ENCODE measurements around the gene FRS2. TPM values are rescaled to one million over a fixed set of nuclear protein-coding genes. Genes with fewer than 3 reads are reported as not detected.

FRS2 gene
- total RNA-seq, 4 donors from 2014 or later, result 52.0 to 79.0 (median 61.0) TPM

GRCh38 chr12:69515394-69515930 is 45.3 kb downstream of the FRS2 start:
- Histone ChIP-seq H3K27ac (no peak overlapping the region), H3K4me1 (peaks cover 7 to 38% of the 10 kb centered on the region in 2 donors), H3K4me3 (replicated peaks in 1 of 3) (no peak overlapping the region), H3K27me3 (no peaks in the 10 kb centered on the region), H3K9me3 (no peaks in the 10 kb centered on the region), H3K36me3 (no peaks in the 10 kb centered on the region)
- 59 to 65% methylated on average over 5 of the region's 5 CpGs for WGBS, 2 donors
- no peak for DNase-seq
- intact Hi-C loops (cut with DNase I), result no loop called here
- no peak for TF ChIP-seq POLR2A (IDR thresholded peaks at IDR 0.05)
- TF ChIP-seq, protein P1, sequence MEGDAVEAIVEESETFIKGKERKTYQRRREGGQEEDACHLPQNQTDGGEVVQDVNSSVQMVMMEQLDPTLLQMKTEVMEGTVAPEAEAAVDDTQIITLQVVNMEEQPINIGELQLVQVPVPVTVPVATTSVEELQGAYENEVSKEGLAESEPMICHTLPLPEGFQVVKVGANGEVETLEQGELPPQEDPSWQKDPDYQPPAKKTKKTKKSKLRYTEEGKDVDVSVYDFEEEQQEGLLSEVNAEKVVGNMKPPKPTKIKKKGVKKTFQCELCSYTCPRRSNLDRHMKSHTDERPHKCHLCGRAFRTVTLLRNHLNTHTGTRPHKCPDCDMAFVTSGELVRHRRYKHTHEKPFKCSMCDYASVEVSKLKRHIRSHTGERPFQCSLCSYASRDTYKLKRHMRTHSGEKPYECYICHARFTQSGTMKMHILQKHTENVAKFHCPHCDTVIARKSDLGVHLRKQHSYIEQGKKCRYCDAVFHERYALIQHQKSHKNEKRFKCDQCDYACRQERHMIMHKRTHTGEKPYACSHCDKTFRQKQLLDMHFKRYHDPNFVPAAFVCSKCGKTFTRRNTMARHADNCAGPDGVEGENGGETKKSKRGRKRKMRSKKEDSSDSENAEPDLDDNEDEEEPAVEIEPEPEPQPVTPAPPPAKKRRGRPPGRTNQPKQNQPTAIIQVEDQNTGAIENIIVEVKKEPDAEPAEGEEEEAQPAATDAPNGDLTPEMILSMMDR (IDR thresholded peaks at IDR 0.05), result no peak

- no peaks in the 10 kb centered on the region for H3K27me3 ChIP-seq
- WGBS, 2 donors, result 82 to 92% methylated on average over 2 of the region's 2 CpGs
- H3K4me1 ChIP-seq, result peaks cover 0 to 26% of the 10 kb centered on the region in 2 donors
- no peaks in the 10 kb centered on the region for H3K9me3 ChIP-seq
- no peak for DNase-seq
- TF ChIP-seq, protein P1 (IDR thresholded peaks at IDR 0.05), result no peak
- no peak for TF ChIP-seq POLR2A (IDR thresholded peaks at IDR 0.05)
- no peak overlapping the region for H3K4me3 ChIP-seq (replicated peaks in 1 of 3)
- intact Hi-C loops (cut with DNase I), result no loop called here
- no peak overlapping the region for H3K27ac ChIP-seq
- H3K36me3 ChIP-seq, result no peaks in the 10 kb centered on the region
Measured at GRCh38 chr12:69516950-69517349, 46.8 kb downstream of the FRS2 start.

DNA sequence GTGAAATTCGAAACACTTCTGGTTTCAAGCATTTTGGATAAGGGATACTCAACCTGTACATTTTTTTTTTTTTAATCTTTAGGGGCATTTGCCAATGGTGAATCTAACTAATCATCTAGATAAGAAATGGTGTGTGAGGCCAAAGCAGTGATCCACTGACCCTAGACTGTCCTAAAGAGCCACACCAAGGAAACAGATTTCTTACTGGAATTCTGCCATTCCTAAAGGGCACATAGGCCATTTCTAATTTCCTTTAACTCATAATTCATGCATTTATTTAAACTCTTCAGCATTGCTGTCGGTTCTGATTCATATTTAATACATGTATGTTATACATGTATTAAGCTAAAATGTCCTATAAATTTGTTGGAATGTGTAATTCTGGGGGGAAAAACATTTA is 47.2 kb downstream of the FRS2 start:
- no peak overlapping the region for H3K4me3 ChIP-seq (replicated peaks in 1 of 3)
- TF ChIP-seq POLR2A (IDR thresholded peaks at IDR 0.05), result no peak
- TF ChIP-seq, protein P1 (IDR thresholded peaks at IDR 0.05), result no peak
- H3K4me1 ChIP-seq, result peaks cover 0 to 25% of the 10 kb centered on the region in 2 donors
- no peak overlapping the region for H3K27ac ChIP-seq
- no peaks in the 10 kb centered on the region for H3K36me3 ChIP-seq
- intact Hi-C loops (cut with DNase I), result no loop called here
- no peak for DNase-seq
- 89 to 95% methylated on average over 2 of the region's 2 CpGs for WGBS, 2 donors
- H3K27me3 ChIP-seq, result no peaks in the 10 kb centered on the region
- no peaks in the 10 kb centered on the region for H3K9me3 ChIP-seq

DNA sequence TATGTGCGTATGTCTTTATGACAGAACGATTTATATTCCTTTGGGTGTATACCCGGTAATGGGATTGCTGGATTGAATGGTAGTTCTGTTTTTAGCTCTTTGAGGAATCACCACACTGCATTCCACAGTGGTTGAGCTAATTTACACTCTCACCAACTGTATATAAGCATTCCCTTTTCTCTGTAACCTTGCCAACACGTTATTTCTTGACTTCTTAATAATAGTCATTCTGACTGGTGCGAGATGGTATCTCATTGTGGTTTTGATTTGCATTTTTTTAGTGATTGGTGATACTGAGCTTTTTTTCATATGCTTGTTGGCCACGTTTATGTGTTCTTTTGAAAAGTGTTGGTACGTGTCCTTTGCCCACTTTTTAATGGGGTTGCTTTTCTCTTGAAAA is 49.7 kb downstream of the FRS2 start:
- Histone ChIP-seq H3K27me3 (no peaks in the 10 kb centered on the region), H3K27ac (no peak overlapping the region), H3K36me3 (no peaks in the 10 kb centered on the region), H3K4me1 (peaks cover 5 to 18% of the 10 kb centered on the region in 2 donors), H3K4me3 (replicated peaks in 1 of 3) (no peak overlapping the region), H3K9me3 (no peaks in the 10 kb centered on the region)
- intact Hi-C loops (cut with DNase I), result no loop called here
- no peak for DNase-seq
- no peak for TF ChIP-seq POLR2A (IDR thresholded peaks at IDR 0.05)
- TF ChIP-seq, protein P1 (IDR thresholded peaks at IDR 0.05), result no peak
- 93 to 96% methylated on average over 7 of the region's 7 CpGs for WGBS, 2 donors

- DNase-seq, result no peak
- Histone ChIP-seq H3K9me3 (no peaks in the 10 kb centered on the region), H3K36me3 (no peaks in the 10 kb centered on the region), H3K4me1 (peaks cover 24 to 32% of the 10 kb centered on the region in 2 donors), H3K27me3 (no peaks in the 10 kb centered on the region), H3K4me3 (replicated peaks in 1 of 3) (no peak overlapping the region), H3K27ac (no peak overlapping the region)
- intact Hi-C loops (cut with DNase I), result no loop called here
- 91 to 93% methylated on average over 9 to 11 of the region's 11 CpGs for WGBS, 2 donors
- no peak for TF ChIP-seq POLR2A (IDR thresholded peaks at IDR 0.05)
- TF ChIP-seq, protein P1 (IDR thresholded peaks at IDR 0.05), result no peak
Measured at GRCh38 chr12:69523433-69524330, 53.5 kb downstream of the FRS2 start.
